ENCODE data around the gene TUSC2.
A peak's percentile ranks its signal among the peaks of the same experiment; 100 is the strongest.

TUSC2 gene

GRCh38 chr3:50334339-50335075 lies 6.5 kb upstream of the TUSC2 start:
- DNase-seq, result no peak

DNA sequence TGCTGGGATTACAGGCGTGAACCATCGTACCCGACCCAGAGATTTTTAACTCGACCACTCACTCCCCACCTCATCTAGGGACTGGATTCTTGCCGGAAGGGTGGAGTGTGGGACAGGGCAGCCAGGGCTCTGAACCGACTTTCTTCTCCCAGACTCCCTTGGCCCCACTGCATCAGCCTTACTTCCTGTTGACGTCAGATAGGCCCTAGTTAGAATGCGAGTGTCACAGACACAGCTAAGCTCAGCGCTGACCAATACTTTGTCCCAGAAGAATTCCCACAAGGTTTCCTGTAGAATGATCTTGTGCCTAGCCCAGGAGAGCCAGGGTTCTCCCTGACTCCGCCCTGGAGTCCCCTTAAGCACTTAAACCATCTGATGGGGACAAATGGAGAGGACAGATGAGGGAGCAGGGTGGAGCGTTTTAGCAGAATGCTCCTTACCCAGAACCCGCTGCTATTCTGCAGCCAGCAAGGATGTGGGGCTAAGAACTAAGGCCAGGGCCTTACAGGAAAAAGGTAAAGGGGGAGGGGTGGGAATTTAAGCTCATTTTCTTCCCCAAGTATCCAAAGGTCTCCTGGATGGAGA lies 5.8 kb upstream of the TUSC2 start:
- DNase-seq, result no peak

- DNase-seq, result no peak
Measured at GRCh38 chr3:50331364-50331907, 3.4 kb upstream of the TUSC2 start.

DNA sequence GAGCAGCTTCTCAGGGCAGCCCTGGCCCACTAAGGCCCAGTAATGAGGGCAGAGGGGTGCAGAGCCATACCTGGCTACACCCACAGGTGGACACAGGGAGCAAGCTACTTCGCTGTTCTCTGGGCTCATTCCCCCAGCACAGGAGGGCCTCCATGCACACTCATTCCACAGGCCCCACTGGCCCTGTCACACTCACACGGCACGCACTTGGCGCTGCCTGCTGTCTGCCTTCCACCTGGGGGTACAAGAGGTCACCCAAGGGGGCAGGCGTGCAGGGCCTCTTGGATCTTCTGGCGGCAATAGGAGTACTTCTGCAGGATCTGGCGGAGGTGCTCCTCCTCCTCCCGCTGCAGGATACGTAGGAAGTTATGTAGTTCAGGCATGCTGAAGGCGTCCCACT lies 2.3 kb upstream of the TUSC2 start:
- DNase-seq, result no peak

GRCh38 chr3:50327129-50327528 lies 894 bp downstream of the TUSC2 start:
- no peak for DNase-seq

GRCh38 chr3:50326182-50326541 lies 1.9 kb downstream of the TUSC2 start:
- DNase-seq, result no peak

DNA sequence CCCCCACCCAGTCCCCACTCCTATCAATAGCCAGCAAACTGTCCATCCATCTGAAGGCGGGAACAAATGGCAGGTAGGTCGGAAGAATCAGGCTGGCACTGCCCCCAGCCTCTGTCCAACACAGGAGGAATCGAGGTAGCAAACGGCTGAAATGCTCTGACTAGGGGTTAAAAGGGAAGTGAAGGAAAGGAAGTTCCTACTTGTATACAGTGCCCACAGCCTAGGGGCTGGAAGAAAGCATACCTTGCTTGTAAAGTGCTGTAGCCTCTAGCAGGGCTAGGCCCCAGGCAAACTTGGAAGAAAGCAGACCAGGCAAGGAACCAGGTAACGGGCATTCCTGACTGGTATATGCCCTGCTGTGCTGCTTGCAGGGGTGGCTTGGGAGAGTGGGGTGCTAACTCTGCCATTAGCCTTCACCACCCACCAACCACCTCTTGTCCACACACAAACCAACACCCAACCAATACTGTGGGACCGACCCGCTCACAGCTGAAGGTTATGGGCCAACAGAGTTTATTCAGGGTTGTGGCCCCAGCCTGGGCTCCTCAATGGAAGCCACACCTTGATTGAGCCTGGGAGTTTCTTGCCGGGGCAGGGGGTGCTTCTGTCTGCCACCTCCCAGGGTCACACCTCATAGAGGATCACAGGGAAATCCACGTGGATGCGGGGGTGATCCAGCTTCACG lies 2.4 kb downstream of the TUSC2 start:
- no peak for DNase-seq

DNA sequence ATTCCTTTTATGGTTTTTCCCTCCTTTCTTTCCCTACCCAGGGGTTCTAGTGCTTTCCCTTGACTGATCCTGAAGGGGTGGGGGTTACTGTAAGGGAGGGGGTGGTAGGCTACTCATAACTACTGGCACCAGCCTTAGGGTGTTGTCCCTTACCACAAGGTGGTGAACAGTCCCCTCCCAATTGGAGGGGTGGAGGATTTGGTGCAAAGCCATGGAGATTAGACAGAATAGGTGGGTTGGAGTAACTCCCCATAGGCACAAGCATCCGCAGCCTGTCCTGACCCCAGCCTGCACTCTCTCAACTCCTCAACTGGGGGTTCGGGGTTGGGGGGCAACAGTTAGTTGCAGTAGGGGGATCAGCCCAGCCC lies 2.9 kb downstream of the TUSC2 start:
- DNase-seq, result no peak

GRCh38 chr3:50324351-50325112 lies 3.5 kb downstream of the TUSC2 start:
- DNase-seq, result peak; percentile 54

DNA sequence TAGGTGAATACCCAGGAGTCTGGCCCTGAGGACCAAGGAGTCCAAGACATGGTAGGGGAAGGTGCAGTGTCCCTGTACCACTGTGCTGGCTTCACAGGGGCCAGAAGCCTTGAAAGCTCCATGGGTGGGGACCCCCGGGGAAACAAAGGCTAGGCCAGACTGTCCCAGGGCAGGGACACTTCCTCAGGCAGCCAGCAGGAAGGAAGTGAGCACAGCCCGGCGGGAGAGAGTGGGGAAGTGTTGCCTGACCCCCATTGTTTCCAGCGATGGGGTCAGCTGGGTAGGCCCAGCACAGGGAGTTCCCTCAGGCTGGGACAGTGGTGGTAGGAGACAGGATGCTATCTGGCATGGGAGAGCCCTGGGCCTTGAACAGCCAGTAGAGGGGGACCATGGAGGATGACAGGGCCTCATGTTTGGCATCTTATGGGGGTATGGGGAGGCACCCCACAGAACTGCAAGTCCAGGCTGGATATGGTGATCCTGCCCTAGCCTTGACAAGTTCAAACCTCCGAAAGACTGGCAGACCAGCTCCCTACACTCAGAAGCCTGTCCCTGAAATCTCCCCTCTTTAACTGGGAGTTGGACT lies 4.3 kb downstream of the TUSC2 start:
- no peak for DNase-seq

DNA sequence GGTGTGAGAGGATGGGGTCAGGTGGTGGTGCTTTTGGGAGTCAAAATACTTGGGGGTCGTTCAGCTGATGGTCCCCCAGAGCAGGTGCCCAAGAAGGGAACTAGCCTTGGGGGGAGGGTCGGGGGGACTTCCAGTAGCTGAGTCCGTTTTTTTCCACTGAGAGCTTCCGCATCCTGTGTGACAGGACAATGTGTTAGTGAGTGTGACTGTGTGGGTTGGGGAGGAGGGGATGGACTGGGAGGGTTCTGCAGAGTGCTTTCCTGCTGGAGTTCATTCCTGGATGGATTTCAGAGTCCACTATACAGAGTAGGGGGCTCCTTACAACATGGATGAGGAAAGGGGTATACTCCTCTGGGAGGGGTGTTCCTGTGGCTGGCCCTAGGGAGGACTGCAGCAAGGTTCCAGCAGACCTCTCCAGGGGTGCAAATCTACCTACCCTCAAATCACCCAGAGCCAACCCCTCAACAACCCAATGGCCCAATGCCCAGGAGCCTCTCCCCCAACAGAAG lies 4.9 kb downstream of the TUSC2 start:
- DNase-seq, result no peak

- DNase-seq, result no peak
Measured at GRCh38 chr3:50322386-50323091, 5.5 kb downstream of the TUSC2 start, which contains the start of gene HYAL2. Gene HYAL2, minus strand, starts transcription at chr3:50322745. Its CDS starts 2,256 bp downstream, at chr3:50320489.

DNA sequence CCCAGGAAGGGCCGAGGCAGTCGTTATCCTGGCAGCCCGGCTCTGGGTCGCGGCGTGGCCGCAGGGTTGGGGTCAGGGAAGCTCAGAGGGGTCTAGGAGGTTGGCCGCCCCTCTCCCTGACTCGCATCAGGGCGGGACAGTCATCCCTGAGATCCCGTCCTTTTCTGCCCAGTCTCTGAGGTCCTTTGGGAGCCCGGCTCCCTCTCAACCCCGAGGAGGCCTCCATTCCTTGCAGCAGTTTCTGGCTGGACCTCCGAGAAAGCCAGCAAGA lies 6.0 kb downstream of the TUSC2 start:
- DNase-seq, result no peak

DNA sequence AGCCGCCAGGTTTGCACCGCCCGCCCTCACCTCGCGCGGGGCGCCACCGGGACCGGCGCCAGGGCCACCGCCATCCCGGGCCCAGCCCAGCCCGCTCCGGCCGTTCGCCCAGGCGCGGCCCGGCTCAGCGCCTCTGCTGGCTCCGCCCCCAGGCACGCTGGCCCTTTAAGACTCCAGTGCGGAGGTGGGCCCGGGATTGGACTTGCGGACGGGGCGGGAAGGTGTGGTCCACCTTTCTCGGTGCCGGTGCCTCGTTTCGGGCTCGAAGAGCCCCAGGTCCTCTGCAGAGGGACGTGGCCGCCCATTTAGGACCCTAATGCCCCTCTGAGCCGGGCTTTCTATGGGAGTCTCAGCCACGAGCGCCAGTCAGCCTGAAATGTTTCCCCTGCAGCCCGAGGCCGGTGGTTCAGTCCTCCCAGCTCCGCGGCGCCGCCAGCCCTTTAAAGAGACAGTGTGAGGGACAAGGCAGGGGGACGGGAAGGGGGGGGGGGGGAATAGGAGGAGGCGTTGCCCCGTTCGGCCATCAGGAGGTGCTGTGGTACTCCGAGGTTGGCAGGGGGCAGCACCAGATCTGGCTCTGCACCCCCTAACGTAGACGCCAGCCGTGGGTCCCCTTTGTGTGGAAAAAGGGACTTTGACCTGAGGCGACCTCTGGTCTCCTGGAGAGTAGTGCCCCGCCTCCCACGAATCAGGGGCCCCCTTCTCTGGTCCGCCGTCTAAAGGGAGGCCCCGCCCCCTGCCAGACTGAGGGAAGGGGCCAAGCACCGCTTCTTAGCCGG lies 6.5 kb downstream of the TUSC2 start:
- DNase-seq, result peak; percentile 82

GRCh38 chr3:50320853-50321335 lies 7.1 kb downstream of the TUSC2 start:
- DNase-seq, result peak; percentile 42

GRCh38 chr3:50319894-50320625 lies 8.0 kb downstream of the TUSC2 start:
- no peak for DNase-seq

- no peak for DNase-seq
Measured at GRCh38 chr3:50319181-50319893, 8.7 kb downstream of the TUSC2 start.

DNA sequence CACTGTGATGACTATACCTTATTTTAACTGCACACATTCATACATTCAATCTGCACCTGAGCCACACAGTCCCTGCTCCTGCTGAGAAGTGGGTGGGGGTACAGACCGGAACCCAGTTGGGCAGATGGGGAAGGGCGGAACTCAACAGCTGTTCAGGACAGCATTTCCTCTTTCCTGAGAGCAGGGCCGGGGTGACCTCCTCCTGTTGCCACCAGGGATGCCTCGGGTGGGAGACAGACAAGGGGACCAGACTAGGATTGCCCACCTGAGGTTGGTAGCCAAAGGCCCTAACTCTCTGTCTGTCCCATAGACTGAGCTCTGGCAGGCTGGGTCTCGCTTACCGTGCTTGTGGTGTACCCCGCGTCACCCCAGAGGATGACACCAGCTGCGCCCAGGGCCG lies 9.4 kb downstream of the TUSC2 start:
- no peak for DNase-seq

DNA sequence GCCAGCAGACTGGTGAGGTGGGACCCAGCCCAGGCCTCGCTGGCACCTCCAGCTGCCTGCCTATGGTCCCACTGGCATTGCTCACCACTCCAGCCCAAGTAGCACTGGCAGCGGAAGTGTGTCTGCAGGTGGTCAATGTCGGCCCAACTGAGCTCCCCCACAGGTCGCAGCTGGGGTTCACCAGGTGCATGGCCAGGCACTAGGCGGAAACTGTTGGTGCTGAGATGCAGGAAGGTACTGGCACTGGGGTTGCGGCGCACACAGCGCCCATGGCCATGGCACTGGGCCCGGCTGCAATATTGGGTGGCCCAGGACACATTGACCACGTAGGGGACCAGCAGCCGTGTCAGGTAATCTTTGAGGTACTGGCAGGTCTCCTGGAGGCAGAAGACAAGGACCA lies 9.9 kb downstream of the TUSC2 start:
- no peak for DNase-seq

GRCh38 chr3:50317300-50317699 lies 10.7 kb downstream of the TUSC2 start:
- DNase-seq, result no peak
